Measurements from ENCODE around the gene NDUFB7.
"Not testable (repeated sequence)": the region's sequence is repeated elsewhere in the genome, so short reads cannot be mapped to it uniquely, and the experiment has no call there.

Gene NDUFB7

DNA sequence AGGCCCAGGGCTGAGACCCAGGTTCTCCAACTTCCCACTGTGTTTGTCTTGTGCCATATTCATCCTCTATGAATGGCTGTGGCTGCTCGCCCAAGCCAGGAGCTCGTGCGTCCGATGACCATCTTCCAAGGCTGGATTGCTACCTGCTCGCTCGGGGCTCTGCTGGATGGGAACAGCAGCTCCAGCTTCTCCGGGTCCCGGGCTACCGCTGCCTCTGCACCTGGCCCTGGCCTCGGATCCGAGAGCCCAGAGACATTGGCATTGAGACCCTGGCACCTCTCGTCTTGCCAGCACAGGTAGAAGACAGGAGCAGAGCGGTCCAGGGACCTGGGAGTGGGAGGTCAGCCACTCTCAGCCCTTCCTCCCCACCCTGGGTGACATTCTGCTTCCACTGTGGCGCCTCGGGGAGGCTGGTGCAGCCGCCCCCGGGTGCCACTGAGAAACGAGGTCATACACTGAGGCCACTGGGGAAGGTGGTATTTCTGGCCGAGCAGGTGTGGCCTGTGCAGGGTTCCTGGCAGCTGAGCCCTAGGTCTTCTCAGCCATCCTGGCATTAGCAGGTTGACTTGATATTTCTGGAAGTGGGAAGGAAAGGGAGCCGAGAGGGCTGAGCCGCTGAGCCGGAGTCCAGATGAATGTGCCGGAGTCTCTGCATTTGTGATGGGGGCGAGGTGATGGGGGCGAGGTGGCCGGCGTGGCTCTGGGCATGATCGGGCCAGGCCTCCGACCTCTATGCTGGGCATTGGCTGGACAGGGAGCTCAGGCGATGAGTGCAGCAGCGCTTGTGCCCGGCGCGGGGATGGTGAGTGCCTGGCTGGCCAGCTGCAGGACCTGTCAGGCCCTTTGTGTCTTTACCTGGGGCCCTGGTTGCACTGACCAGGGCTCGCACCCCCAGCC, 18.6 kb downstream of the NDUFB7 start:
- DNase-seq (ENCODE audit: low spot score) = no peak

GRCh38 chr19:14552006-14552360, 19.9 kb downstream of the NDUFB7 start:
- DNase-seq (ENCODE audit: low spot score) = not testable (repeated sequence)

- DNase-seq (ENCODE audit: low spot score) = peak; percentile 82
Measured at GRCh38 chr19:14551134-14552005, 20.5 kb downstream of the NDUFB7 start.

DNA sequence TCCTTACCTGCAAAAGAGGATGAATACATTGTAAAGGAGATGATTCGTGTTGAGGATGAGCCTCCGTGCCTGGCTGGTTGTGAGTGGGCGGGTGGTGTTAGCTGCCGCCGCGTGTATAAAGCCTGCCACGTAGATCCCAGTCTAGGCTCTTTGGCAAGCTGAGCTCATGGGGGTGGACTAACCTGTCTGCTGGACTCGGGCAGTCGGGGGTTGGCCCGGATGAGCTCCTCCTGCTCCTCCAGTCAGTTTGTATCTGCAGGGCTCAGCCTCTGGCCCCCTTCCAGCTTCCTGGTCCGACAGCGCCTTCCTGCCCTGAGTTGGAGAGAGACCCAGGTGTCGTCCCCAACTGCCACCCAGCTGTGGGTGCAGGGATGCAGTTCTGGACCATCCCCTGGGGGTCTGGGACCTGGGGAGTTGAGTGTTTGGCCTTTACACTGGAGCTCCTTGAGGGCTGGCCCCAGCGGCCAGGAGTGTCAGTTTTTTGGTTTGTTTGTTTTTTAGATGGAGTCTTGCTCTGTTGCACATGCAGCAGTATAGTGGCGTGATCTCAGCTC, 21.6 kb downstream of the NDUFB7 start:
- no peak for DNase-seq (ENCODE audit: low spot score)

GRCh38 chr19:14545716-14546082, 26.2 kb downstream of the NDUFB7 start:
- no peak for DNase-seq (ENCODE audit: low spot score)

DNA sequence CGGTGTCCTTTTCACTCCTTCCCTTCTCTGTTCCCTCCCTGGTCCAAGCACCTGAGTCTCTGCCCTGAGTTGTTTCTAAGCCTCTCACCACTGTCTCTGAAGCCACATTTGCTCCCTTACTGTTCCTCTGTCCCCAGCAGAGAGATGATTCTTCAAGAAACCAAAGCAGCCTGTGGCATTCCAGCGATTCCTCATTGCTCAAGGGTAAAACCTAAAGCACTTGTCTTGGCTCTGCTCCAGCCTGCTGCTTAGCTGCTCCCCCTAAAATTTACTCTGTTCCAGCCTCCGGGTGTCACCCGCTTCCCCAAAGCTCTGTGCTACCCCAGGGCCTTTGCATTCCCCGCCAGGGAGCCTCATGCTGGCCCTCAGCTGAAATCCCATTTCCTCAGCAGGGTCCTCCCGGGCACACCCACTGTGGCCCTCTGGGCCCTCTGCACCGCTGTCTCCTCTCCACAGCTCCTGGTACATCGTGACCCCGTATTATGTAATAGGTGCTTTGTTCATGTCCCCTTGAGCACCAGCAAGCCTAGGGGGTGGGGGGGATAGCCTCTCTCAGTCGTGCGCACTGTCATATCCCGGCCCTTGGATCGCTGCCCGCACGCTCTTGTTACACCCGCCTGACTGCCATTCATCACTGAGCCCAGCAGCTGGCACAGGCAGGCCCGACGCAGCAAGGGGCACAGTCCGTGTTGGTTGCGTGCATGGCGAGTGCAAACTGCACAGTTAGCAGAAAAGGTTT, 26.7 kb downstream of the NDUFB7 start:
- DNase-seq (ENCODE audit: low spot score) = no peak

DNA sequence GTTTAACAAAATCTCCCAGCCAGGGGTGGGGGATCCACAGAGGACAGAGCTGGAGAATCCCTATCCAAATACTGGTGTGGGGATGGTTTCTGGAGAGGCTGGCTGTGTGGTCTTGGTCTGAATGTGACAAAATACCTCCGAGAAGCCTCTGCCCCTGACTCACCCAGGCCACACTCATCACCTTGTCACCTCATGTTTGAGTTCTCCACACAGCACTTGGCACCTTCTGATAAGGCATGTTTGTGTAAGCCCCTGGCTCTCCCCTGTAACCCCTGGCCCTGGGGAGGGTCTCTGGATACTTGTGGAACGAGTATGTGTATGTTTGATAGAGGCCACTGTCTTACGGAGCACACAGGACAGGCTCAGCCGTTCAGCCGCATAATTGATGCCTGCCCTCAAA, 27.8 kb downstream of the NDUFB7 start:
- no peak for DNase-seq (ENCODE audit: low spot score)

DNA sequence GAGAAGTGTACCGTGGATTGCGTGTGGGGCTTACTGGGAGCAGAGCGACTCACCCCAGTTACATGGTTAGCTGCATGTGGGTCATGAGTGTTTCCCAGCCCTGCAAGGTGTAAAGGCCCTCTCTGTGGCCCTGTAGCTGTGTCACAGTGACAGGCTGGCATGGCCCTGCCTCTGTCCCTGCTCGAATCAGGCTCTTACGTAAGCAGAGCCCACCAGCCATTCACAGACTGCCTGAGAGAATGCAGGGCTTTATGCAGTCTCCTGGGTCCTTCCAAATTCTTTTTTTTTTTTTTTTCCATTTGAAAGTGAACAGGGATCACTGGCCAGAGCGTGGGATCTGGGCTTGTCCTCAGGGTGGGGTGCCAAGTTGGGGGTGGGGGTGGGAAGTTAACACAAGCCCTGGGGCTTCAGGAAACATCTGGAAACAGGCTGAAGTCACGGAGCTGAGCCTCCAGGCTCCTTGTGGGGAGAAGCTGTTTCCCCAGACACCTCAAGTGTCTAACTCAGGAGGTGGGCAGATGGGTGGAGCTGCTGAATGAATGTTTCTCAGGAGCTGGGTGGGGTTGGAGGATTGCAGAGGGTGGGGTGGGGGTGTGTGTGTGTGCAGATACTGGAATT, 29.0 kb downstream of the NDUFB7 start:
- DNase-seq (ENCODE audit: low spot score) = no peak

- DNase-seq (ENCODE audit: low spot score) = not testable (repeated sequence)
Measured at GRCh38 chr19:14541979-14542378, 29.9 kb downstream of the NDUFB7 start.

GRCh38 chr19:14540741-14541525, 30.9 kb downstream of the NDUFB7 start:
- DNase-seq (ENCODE audit: low spot score) = no peak

DNA sequence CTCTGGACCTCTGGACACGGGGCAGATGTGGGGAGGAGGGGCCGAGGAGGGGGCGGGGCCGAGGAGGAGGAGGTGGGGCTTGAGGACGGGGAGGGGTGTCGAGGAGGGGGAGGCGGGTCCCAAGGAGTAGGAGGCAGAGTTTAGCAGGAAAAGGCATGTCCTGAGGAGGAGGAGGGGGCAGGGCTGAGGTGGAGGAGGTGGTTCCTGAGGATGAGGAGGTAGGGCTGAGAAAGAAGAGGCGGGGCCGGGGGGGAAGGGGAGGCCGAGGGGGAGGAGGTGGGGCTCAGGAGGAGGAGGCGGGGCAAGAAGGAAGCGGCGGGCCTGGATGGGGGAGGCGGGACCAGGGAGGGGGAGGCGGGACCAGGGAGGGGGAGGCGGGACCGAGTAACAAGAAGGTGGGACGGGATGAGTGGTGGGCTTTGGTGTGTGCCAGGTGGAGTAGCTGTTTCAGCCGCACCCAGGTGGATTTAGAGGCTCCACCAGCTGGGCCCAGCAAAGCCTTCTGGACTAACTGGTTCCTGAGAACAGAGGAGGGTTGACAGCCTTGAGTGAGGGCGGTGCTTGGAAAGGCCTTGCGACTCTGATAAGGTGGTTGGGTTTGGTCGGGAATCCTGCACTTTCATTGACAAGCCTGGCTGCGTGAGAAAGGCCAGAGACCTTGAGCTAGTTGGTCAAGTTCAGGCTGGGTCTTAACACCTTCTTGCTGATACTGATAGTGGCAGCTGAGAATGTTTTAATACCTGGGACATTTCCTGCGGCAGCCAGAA, 34.8 kb downstream of the NDUFB7 start:
- DNase-seq (ENCODE audit: low spot score) = no peak

- no peak for DNase-seq (ENCODE audit: low spot score)
Measured at GRCh38 chr19:14533450-14533849, 38.4 kb downstream of the NDUFB7 start.

- no peak for DNase-seq (ENCODE audit: low spot score)
Measured at GRCh38 chr19:14530506-14530905, 41.4 kb downstream of the NDUFB7 start.

DNA sequence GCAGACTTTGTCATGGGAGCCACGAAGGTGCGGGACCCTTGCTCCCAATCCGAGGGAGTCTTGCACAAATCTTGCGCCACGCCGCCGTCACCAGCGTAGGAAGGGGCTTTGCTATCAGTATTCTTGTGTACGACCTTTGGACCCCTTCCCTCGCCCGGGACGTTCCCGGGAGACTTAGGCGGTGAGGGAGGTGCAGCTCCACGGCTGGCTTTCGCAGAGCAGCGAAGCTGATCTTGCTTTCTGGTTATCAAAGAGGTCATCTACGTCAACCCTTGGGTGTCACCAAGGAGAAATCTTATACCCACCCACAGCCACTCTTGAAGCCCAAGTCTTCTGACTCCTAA, 41.9 kb downstream of the NDUFB7 start:
- no peak for DNase-seq (ENCODE audit: low spot score)

DNA sequence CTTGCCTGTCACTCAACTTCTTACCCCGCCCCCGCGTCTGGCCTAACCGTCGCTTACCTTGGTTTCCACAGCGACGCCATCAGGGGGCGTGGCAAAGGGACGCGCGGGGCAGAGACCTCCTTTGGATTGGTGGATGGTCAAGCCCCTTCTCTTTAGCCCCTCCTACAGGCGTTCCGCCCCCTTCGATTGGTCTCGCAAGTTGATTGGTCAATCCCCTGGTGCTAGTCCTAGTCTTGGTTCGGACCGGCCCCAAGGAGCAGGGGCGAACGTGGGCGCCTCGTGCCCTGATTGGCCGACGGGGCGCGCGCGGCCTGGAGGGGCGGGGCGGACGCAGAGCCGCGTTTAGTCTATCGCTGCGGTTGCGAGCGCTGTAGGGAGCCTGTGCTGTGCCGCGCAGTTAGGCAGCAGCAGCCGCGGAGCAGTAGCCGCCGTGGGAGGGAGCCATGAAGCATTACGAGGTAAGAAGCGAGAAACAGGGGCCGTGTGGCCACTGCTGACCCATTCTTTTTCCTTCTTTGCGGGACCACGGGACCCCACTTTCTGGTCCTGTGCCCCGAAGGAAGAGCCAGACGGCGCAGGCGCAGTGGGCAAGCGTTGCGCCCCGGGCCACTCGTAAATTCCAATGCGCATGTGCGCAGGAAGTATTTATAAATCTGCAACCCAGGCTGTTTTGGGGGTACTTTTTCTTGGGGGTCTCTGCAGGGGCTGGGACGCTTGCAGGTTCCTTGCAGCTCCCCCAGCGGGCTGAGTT, 42.4 kb downstream of the NDUFB7 start, which contains the start of gene TECR:
TECR (plus strand) TSS at position 341 of the 751 bp plus-strand sequence; CDS start at position 444, 103 bp downstream.
- DNase-seq (ENCODE audit: low spot score) = peak; percentile 100

DNA sequence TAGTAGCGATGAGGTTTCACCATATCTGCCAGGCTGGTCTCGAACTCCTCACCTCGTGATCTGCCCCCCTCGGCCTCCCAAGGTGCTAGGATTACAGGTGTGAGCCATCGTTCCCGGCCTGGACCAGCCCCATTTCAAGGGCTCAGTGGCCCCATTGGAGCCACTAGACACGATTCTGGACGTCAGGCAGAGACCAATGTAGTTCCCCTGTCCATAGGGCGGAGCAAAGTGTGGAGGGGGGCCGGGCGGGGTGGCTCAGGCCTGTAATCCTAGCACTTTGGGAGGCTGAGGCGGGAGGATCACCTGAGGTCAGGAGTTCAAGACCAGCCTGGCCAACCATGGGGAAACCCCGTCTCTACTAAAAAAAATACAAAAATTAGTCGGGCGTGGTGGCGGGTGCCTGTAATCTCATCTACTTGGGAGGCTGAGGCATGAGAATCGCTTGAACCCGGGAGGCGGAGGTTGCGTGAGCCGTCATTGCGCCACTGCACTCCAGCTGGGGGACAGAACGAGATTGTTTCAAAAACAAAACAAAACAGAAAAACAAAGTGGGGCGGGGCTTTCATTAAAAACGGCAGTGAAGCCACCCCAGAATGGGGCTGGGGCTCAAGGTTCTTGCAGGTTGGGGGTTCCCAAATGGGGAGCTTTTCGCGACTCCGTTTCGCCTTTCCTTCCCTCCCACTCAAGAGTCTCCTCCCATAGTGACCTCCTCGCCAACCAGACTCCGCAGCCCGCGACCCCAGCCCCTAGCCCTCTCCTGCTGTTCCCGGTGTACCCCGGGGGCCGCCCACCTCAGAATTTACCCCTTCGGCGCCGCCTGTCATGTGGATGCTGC, 43.2 kb downstream of the NDUFB7 start:
- no peak for DNase-seq (ENCODE audit: low spot score)

GRCh38 chr19:14526423-14526822, 45.4 kb downstream of the NDUFB7 start:
- no peak for DNase-seq (ENCODE audit: low spot score)

DNA sequence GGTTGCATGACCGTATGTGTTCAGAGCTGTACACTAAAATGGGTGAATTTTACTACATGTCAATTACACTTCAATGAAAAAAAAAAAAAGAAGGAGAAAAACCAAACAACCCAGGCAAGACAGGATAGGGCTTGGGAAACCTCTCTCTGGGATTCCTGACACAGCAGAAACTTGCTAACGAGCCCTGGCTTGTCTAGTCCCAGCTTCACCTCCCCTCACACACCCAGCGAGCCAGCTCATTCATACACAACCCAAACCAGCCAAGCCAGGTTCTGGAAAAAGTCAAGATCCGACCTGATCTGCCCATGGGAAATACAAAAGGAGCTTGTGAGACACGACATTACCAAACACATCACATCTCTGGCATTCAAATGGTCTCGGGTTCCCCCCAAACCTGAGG, 46.1 kb downstream of the NDUFB7 start:
- DNase-seq (ENCODE audit: low spot score) = no peak
